Measurements from ENCODE around the gene CDH4. TPM values are rescaled to one million over a fixed set of nuclear protein-coding genes. Genes with fewer than 3 reads are reported as not detected.

Gene CDH4
- total RNA-seq, 1 experiment from 2014 or later, result 25.0 TPM

DNA sequence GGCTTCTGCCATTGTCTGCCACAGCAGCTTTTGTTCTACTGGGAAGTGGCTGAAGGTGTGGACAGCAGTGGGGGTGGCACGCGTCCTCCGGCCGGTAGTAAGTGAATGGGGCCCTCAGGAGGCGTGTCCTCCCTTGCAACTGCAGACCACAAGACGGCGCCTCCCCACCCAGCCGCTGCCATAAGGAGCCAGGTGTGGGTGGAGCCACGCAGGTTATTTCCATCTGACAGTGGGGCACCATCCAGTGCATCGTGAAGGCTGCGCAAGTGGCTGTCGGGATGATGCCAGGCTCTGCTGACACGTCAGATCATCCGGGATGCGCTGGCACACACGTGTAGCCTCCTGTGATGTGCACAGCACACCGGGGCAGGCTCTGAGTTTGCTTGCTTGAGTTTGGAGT, 379.7 kb downstream of the CDH4 start:
- ChIA-PET POLR2A (no interaction called here), CTCF (interaction anchor here (0.7 kb wide), 1 partner anchor 149 kb away, joined by 3 read pairs; no protein-coding TSS in a partner anchor)
- DNase-seq (ENCODE audit: unreplicated experiment), result no peak
- BruUV-seq (replicated peaks), result no TSS peak
- TF ChIP-seq CTCF (IDR thresholded peaks at IDR 0.05; ENCODE audit: unreplicated experiment), result no peak
- Mint-ChIP-seq H3K9me3 (ENCODE audit: unreplicated experiment) (peaks cover 9% of the 10 kb centered on the region), H3K4me3 (ENCODE audit: unreplicated experiment) (no peak overlapping the region), H3K27ac (ENCODE audit: low read depth, unreplicated experiment) (no peak overlapping the region), H3K27me3 (ENCODE audit: insufficient read depth, unreplicated experiment) (no peaks in the 10 kb centered on the region), H3K36me3 (ENCODE audit: insufficient read depth, unreplicated experiment) (no peaks in the 10 kb centered on the region), H3K4me1 (ENCODE audit: insufficient read depth, unreplicated experiment) (no peaks in the 10 kb centered on the region)
- intact Hi-C loops (cut with micrococcal nuclease), result no loop called here

- no peak for DNase-seq (ENCODE audit: unreplicated experiment)
- Mint-ChIP-seq H3K4me3 (ENCODE audit: unreplicated experiment) (no peak overlapping the region), H3K9me3 (ENCODE audit: unreplicated experiment) (peaks cover 9% of the 10 kb centered on the region), H3K27ac (ENCODE audit: low read depth, unreplicated experiment) (no peak overlapping the region), H3K36me3 (ENCODE audit: insufficient read depth, unreplicated experiment) (no peaks in the 10 kb centered on the region), H3K27me3 (ENCODE audit: insufficient read depth, unreplicated experiment) (no peaks in the 10 kb centered on the region), H3K4me1 (ENCODE audit: insufficient read depth, unreplicated experiment) (no peaks in the 10 kb centered on the region)
- no TSS peak for BruUV-seq (replicated peaks)
- POLR2A ChIA-PET, result no interaction called here
- intact Hi-C loops (cut with micrococcal nuclease), result no loop called here
- TF ChIP-seq CTCF (IDR thresholded peaks at IDR 0.05; ENCODE audit: unreplicated experiment), result no peak
- CTCF ChIA-PET, result no interaction called here
Measured at GRCh38 chr20:61633004-61633403, 380.9 kb downstream of the CDH4 start.

DNA sequence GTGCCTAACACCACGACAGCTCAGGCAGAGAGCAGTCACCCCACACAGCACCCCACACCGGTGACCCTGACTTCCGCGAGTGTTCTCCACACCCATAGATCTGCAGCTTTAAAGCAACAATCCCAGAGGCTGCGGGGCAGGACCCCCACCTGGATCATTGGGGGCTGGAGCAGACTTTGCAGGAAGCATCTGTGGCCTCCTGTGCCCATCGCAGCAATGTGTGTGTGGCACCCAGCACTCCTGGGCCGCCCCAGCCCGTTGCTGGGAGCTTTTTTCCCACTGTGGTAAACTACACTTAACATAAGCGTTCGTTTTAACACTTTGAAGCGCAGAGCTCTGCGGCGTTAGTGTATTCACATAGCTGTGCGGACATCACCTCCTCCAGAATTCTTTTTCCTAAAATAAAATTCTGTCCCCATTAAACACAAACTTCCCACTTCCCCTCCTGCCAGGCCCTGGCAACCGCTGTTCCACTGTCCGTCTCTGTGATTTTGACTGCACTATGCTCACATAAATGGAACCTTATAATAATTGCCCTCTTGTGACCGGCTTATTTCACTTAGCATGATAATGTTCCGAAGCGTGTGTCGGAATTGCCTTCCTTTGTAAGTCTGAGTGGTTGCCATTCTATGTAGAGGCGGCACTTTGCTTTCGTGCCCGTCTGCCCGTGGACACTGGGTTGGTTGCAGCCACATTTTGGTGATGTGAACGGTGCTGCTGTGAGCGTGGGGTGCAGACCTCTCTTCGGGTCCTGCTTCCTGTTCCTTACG, 382.5 kb downstream of the CDH4 start:
- intact Hi-C loops (cut with micrococcal nuclease), result no loop called here
- Mint-ChIP-seq H3K9me3 (ENCODE audit: unreplicated experiment) (peaks cover 9% of the 10 kb centered on the region), H3K27me3 (ENCODE audit: insufficient read depth, unreplicated experiment) (no peaks in the 10 kb centered on the region), H3K4me3 (ENCODE audit: unreplicated experiment) (no peak overlapping the region), H3K27ac (ENCODE audit: low read depth, unreplicated experiment) (no peak overlapping the region), H3K36me3 (ENCODE audit: insufficient read depth, unreplicated experiment) (no peaks in the 10 kb centered on the region), H3K4me1 (ENCODE audit: insufficient read depth, unreplicated experiment) (peaks cover 7% of the 10 kb centered on the region)
- DNase-seq (ENCODE audit: unreplicated experiment), result no peak
- CTCF ChIA-PET, result interaction anchor here (1.0 kb wide), 1 partner anchor 26 kb away, joined by 4 read pairs; no protein-coding TSS in a partner anchor
- POLR2A ChIA-PET, result no interaction called here
- TF ChIP-seq CTCF (IDR thresholded peaks at IDR 0.05; ENCODE audit: unreplicated experiment), result no peak
- BruUV-seq (replicated peaks), result no TSS peak

- H3K4me3 Mint-ChIP-seq (ENCODE audit: unreplicated experiment), result no peak overlapping the region
- H3K27ac Mint-ChIP-seq (ENCODE audit: low read depth, unreplicated experiment), result no peak overlapping the region
- H3K9me3 Mint-ChIP-seq (ENCODE audit: unreplicated experiment), result peaks cover 9% of the 10 kb centered on the region
- intact Hi-C loops (cut with micrococcal nuclease), result no loop called here
- H3K36me3 Mint-ChIP-seq (ENCODE audit: insufficient read depth, unreplicated experiment), result no peaks in the 10 kb centered on the region
- TF ChIP-seq CTCF (IDR thresholded peaks at IDR 0.05; ENCODE audit: unreplicated experiment), result no peak
- no peaks in the 10 kb centered on the region for H3K27me3 Mint-ChIP-seq (ENCODE audit: insufficient read depth, unreplicated experiment)
- ChIA-PET CTCF (no interaction called here), POLR2A (no interaction called here)
- DNase-seq (ENCODE audit: unreplicated experiment), result no peak
- H3K4me1 Mint-ChIP-seq (ENCODE audit: insufficient read depth, unreplicated experiment), result peaks cover 8% of the 10 kb centered on the region
- no TSS peak for BruUV-seq (replicated peaks)
Measured at GRCh38 chr20:61635721-61636455, 383.8 kb downstream of the CDH4 start.

All from MCF 10A (cell line).